CD4-positive, CD25-positive, alpha-beta regulatory T cell (primary cell): Measurements from ENCODE around the gene HS1BP3. TPM values are rescaled to one million over a fixed set of nuclear protein-coding genes. Genes with fewer than 3 reads are reported as not detected.
A peak's percentile ranks its signal among the peaks of the same experiment; 100 is the strongest.

ENCODE experiments used
- ATAC-seq, 2 donors: fragments of 150-1000 bp; cut with Tn5 transposase; one replicate each; pipeline ENCODE4 v1.10.0; 2021; ENCODE audit warnings: low read depth in 2 of 2, moderate number of reproducible peaks in 2 of 2, moderate library complexity in 1 of 2
- DNase-seq, 3 donors: peaks; one replicate each; pipeline versions ENCODE4 v3.0.0 to v3.0.0-alpha.2; 2012 to 2022; ENCODE audit warnings: mixed read lengths in 1 of 3
- H3K27ac ChIP-seq: one replicate; pipeline ENCODE4 v1.7.0; 2013; ENCODE audit warnings: mild to moderate bottlenecking, low read length; ENCODE audit not compliant: insufficient read depth, poor library complexity, severe bottlenecking
- H3K27me3 ChIP-seq: one replicate; pipeline ENCODE4 v1.7.0; 2013; ENCODE audit warnings: low read length; ENCODE audit not compliant: control insufficient read depth, insufficient read depth
- H3K36me3 ChIP-seq: one replicate; pipeline ENCODE4 v1.7.0; 2013; ENCODE audit warnings: mild to moderate bottlenecking, low read length, moderate library complexity; ENCODE audit not compliant: control insufficient read depth, insufficient read depth
- H3K4me1 ChIP-seq: 2 replicates; pipeline ENCODE4 v1.7.0; 2013; ENCODE audit warnings: mild to moderate bottlenecking, low read length; ENCODE audit not compliant: insufficient read depth, control insufficient read depth, poor library complexity, severe bottlenecking
- H3K4me3 ChIP-seq: one replicate; pipeline ENCODE4 v1.7.0; 2013; ENCODE audit warnings: low read depth, mild to moderate bottlenecking, low read length, moderate library complexity
- H3K9me3 ChIP-seq, 2 experiments: 1 replicate in 1 of 2; 2 replicates in 1 of 2; pipeline ENCODE4 v1.7.0; 2013; ENCODE audit warnings: low read length in 2 of 2, mild to moderate bottlenecking in 1 of 2, moderate library complexity in 1 of 2; ENCODE audit not compliant: control insufficient read depth in 2 of 2
- H3K27ac Mint-ChIP-seq, 3 donors: one replicate each; pipeline ENCODE4 v1.8.0; 2020 to 2022; ENCODE audit warnings: mild to moderate bottlenecking in 3 of 3, mixed read lengths in 3 of 3, moderate library complexity in 2 of 3
- H3K27me3 Mint-ChIP-seq: one replicate; pipeline ENCODE4 v1.8.0; 2022; ENCODE audit warnings: mild to moderate bottlenecking, mixed read lengths
- H3K36me3 Mint-ChIP-seq: one replicate; pipeline ENCODE4 v1.8.0; 2020; ENCODE audit warnings: mixed read lengths
- H3K4me1 Mint-ChIP-seq, 4 donors: one replicate each; pipeline ENCODE4 v1.8.0; 2020 to 2022; ENCODE audit warnings: mixed read lengths in 4 of 4, mild to moderate bottlenecking in 1 of 4
- H3K4me3 Mint-ChIP-seq, 4 donors: one replicate each; pipeline ENCODE4 v1.8.0; 2020 to 2022; ENCODE audit warnings: mild to moderate bottlenecking in 4 of 4, mixed read lengths in 4 of 4, moderate library complexity in 3 of 4
- H3K9me3 Mint-ChIP-seq, 7 donors: one replicate each; pipeline ENCODE4 v1.8.0; 2020 to 2022; ENCODE audit warnings: mixed read lengths in 7 of 7, mild to moderate bottlenecking in 3 of 7, moderate library complexity in 2 of 7
- polyA plus RNA-seq, 4 donors: library from polyadenylated mRNA; unstranded; fragments of 300-500 nt; fragmentation: Illumina TruSeq; gene quantifications; one replicate each; pipeline ENCODE4 v1.2.3, GENCODE V29; 2021
- total RNA-seq: library from RNA; stranded (reverse); gene quantifications from one replicate; pipeline ENCODE4 v1.2.3, GENCODE V29; 2022

HS1BP3 gene
- total and polyA plus RNA-seq, 5 donors from 2014 or later, result 13.6 to 22.5 (median 20.5) TPM

- Histone ChIP-seq H3K4me1 (no peaks in the 10 kb centered on the region), H3K36me3 (no peaks in the 10 kb centered on the region), H3K27ac (no peak overlapping the region), H3K4me3 (no peak overlapping the region), H3K9me3 (no peaks in the 10 kb centered on the region), H3K27me3 (no peaks in the 10 kb centered on the region)
- DNase-seq (no peak), ATAC-seq (no peak)
- no peak overlapping the region for H3K4me3 Mint-ChIP-seq
- no peaks in the 10 kb centered on the region for H3K27me3 Mint-ChIP-seq
- no peaks in the 10 kb centered on the region for H3K4me1 Mint-ChIP-seq
- peaks cover 0 to 4% (median 0%) of the 10 kb centered on the region in 7 donors for H3K9me3 Mint-ChIP-seq
- H3K27ac Mint-ChIP-seq, result peak overlapping the region in 1 of 3 donors; percentile 25
- peaks cover 27% of the 10 kb centered on the region for H3K36me3 Mint-ChIP-seq
Measured at GRCh38 chr2:20612925-20613916, 37.7 kb downstream of the HS1BP3 start.

GRCh38 chr2:20611844-20612356 is 39.0 kb downstream of the HS1BP3 start:
- Mint-ChIP-seq H3K4me3 (no peak overlapping the region), H3K9me3 (peaks cover 0 to 5% (median 0%) of the 10 kb centered on the region in 7 donors), H3K27ac (no peak overlapping the region), H3K27me3 (no peaks in the 10 kb centered on the region), H3K36me3 (peaks cover 29% of the 10 kb centered on the region), H3K4me1 (no peaks in the 10 kb centered on the region)
- Histone ChIP-seq H3K27me3 (no peaks in the 10 kb centered on the region), H3K27ac (no peak overlapping the region), H3K4me3 (no peak overlapping the region), H3K4me1 (no peaks in the 10 kb centered on the region), H3K36me3 (no peaks in the 10 kb centered on the region), H3K9me3 (no peaks in the 10 kb centered on the region)
- DNase-seq, result no peak
- ATAC-seq, result no peak

- H3K9me3 Mint-ChIP-seq, result peaks cover 0 to 5% (median 0%) of the 10 kb centered on the region in 7 donors
- no peaks in the 10 kb centered on the region for H3K4me1 ChIP-seq
- ATAC-seq, result no peak
- H3K27me3 ChIP-seq, result no peaks in the 10 kb centered on the region
- H3K36me3 Mint-ChIP-seq, result peaks cover 29% of the 10 kb centered on the region
- no peaks in the 10 kb centered on the region for H3K9me3 ChIP-seq
- no peak overlapping the region for H3K27ac Mint-ChIP-seq
- no peak overlapping the region for H3K4me3 Mint-ChIP-seq
- DNase-seq, result no peak
- no peak overlapping the region for H3K27ac ChIP-seq
- H3K27me3 Mint-ChIP-seq, result no peaks in the 10 kb centered on the region
- H3K36me3 ChIP-seq, result no peaks in the 10 kb centered on the region
- no peak overlapping the region for H3K4me3 ChIP-seq
- no peaks in the 10 kb centered on the region for H3K4me1 Mint-ChIP-seq
Measured at GRCh38 chr2:20611077-20611843, 39.6 kb downstream of the HS1BP3 start.

GRCh38 chr2:20609995-20610357 is 40.9 kb downstream of the HS1BP3 start:
- Mint-ChIP-seq H3K36me3 (peaks cover 29% of the 10 kb centered on the region), H3K27ac (no peak overlapping the region), H3K4me3 (no peak overlapping the region), H3K4me1 (no peaks in the 10 kb centered on the region), H3K27me3 (no peaks in the 10 kb centered on the region), H3K9me3 (peaks cover 0 to 5% (median 0%) of the 10 kb centered on the region in 7 donors)
- no peaks in the 10 kb centered on the region for H3K9me3 ChIP-seq
- ATAC-seq (no peak), DNase-seq (no peak)
- H3K36me3 ChIP-seq, result no peaks in the 10 kb centered on the region
- no peaks in the 10 kb centered on the region for H3K27me3 ChIP-seq
- H3K4me3 ChIP-seq, result no peak overlapping the region
- no peak overlapping the region for H3K27ac ChIP-seq
- H3K4me1 ChIP-seq, result no peaks in the 10 kb centered on the region

- no peaks in the 10 kb centered on the region for H3K4me1 Mint-ChIP-seq
- H3K4me1 ChIP-seq, result no peaks in the 10 kb centered on the region
- H3K27ac ChIP-seq, result no peak overlapping the region
- H3K36me3 Mint-ChIP-seq, result peaks cover 29% of the 10 kb centered on the region
- H3K9me3 ChIP-seq, result no peaks in the 10 kb centered on the region
- no peak overlapping the region for H3K4me3 Mint-ChIP-seq
- no peak for DNase-seq
- H3K27ac Mint-ChIP-seq, result no peak overlapping the region
- H3K9me3 Mint-ChIP-seq, result peaks cover 0 to 5% (median 0%) of the 10 kb centered on the region in 7 donors
- no peak for ATAC-seq
- H3K4me3 ChIP-seq, result no peak overlapping the region
- H3K27me3 Mint-ChIP-seq, result no peaks in the 10 kb centered on the region
- H3K27me3 ChIP-seq, result no peaks in the 10 kb centered on the region
- no peaks in the 10 kb centered on the region for H3K36me3 ChIP-seq
Measured at GRCh38 chr2:20609349-20609994, 41.4 kb downstream of the HS1BP3 start.

- ATAC-seq (no peak), DNase-seq (no peak)
- Mint-ChIP-seq H3K4me3 (no peak overlapping the region), H3K9me3 (peaks cover 0 to 5% (median 0%) of the 10 kb centered on the region in 7 donors), H3K27me3 (no peaks in the 10 kb centered on the region), H3K27ac (no peak overlapping the region), H3K4me1 (no peaks in the 10 kb centered on the region), H3K36me3 (peaks cover 23% of the 10 kb centered on the region)
- no peaks in the 10 kb centered on the region for H3K4me1 ChIP-seq
- H3K27me3 ChIP-seq, result no peaks in the 10 kb centered on the region
- no peaks in the 10 kb centered on the region for H3K36me3 ChIP-seq
- no peak overlapping the region for H3K4me3 ChIP-seq
- H3K27ac ChIP-seq, result no peak overlapping the region
- no peaks in the 10 kb centered on the region for H3K9me3 ChIP-seq
Measured at GRCh38 chr2:20608666-20609348, 42.1 kb downstream of the HS1BP3 start.

GRCh38 chr2:20607446-20607845 is 43.5 kb downstream of the HS1BP3 start:
- H3K9me3 ChIP-seq, result no peaks in the 10 kb centered on the region
- Mint-ChIP-seq H3K27ac (no peak overlapping the region), H3K27me3 (no peaks in the 10 kb centered on the region), H3K36me3 (peaks cover 18% of the 10 kb centered on the region), H3K9me3 (peaks cover 0 to 5% (median 0%) of the 10 kb centered on the region in 7 donors), H3K4me1 (no peaks in the 10 kb centered on the region), H3K4me3 (no peak overlapping the region)
- no peaks in the 10 kb centered on the region for H3K27me3 ChIP-seq
- ATAC-seq (no peak), DNase-seq (no peak)
- no peaks in the 10 kb centered on the region for H3K4me1 ChIP-seq
- no peaks in the 10 kb centered on the region for H3K36me3 ChIP-seq
- no peak overlapping the region for H3K4me3 ChIP-seq
- no peak overlapping the region for H3K27ac ChIP-seq
